Activated CD8-positive, alpha-beta T cell treated with anti-CD3 and anti-CD28 coated beads for 36 hours (primary cell): ENCODE data around the gene DDC. TPM values are rescaled to one million over a fixed set of nuclear protein-coding genes. Genes with fewer than 3 reads are reported as not detected.

Experiments used
- ATAC-seq: fragments of 200-7000 bp; cut with Tn5 transposase; one replicate; pipeline ENCODE4 v1.10.0; 2021; ENCODE audit warnings: mild to moderate bottlenecking, moderate library complexity
- CTCF ChIA-PET: fragments of 350-600 bp; sonication (Branson Sonifier 250); formaldehyde crosslinking; loops from one replicate; lab custom pipeline; 2021; ENCODE audit warnings: antibody characterized with exemption; lab: Charles Lee
- POLR2A ChIA-PET: fragments of 350-600 bp; sonication (Branson Sonifier 250); formaldehyde crosslinking; loops from one replicate; lab custom pipeline; 2021; ENCODE audit warnings: antibody characterized with exemption; lab: Charles Lee
- DNase-seq: peaks from one replicate; pipeline ENCODE4 v3.0.0-alpha.2; 2020
- H3K27ac Mint-ChIP-seq: one replicate; pipeline ENCODE4 v1.8.0; 2021; ENCODE audit warnings: mild to moderate bottlenecking, mixed read lengths
- H3K27me3 Mint-ChIP-seq: one replicate; pipeline ENCODE4 v1.8.0; 2021; ENCODE audit warnings: mixed read lengths
- H3K36me3 Mint-ChIP-seq: one replicate; pipeline ENCODE4 v1.8.0; 2021; ENCODE audit warnings: low read depth, mixed read lengths
- H3K4me1 Mint-ChIP-seq: one replicate; pipeline ENCODE4 v1.8.0; 2021; ENCODE audit warnings: low read depth, mixed read lengths
- H3K4me3 Mint-ChIP-seq: one replicate; pipeline ENCODE4 v1.8.0; 2021; ENCODE audit warnings: mild to moderate bottlenecking, moderate library complexity, mixed read lengths
- H3K9me3 Mint-ChIP-seq: one replicate; pipeline ENCODE4 v1.8.0; 2021; ENCODE audit warnings: mixed read lengths
- CTCF ChIP-seq: fragments of 200-600 bp; IDR thresholded peaks from one replicate; pipeline ENCODE4 v1.8.0; 2022; ENCODE audit warnings: antibody characterized with exemption, mild to moderate bottlenecking
- intact Hi-C: fragments of 100-400 bp; cut with micrococcal nuclease; formaldehyde crosslinking; loops from one replicate; pipeline ENCODE4 v1.10.0; 2022
- total RNA-seq, 2 experiments: library from RNA; stranded (reverse); gene quantifications; one replicate each; pipeline ENCODE4 v1.2.3, GENCODE V29; 2021

The DDC gene
- total RNA-seq, 2 experiments from 2014 or later = 0.36 to 1.2 TPM

- CTCF ChIA-PET = interaction anchor here (1.3 kb wide), 1 partner anchor 206 kb away, joined by 5 read pairs; no protein-coding TSS in a partner anchor
- POLR2A ChIA-PET = no interaction called here
- H3K27me3 Mint-ChIP-seq = no peaks in the 10 kb centered on the region
- ATAC-seq = no peak
- TF ChIP-seq CTCF = no peak
- no peak for DNase-seq
- peaks cover 3% of the 10 kb centered on the region for H3K4me1 Mint-ChIP-seq
- H3K27ac Mint-ChIP-seq = no peak overlapping the region
- H3K4me3 Mint-ChIP-seq = no peak overlapping the region
- intact Hi-C loops = no loop called here
- H3K9me3 Mint-ChIP-seq = no peaks in the 10 kb centered on the region
- H3K36me3 Mint-ChIP-seq = no peaks in the 10 kb centered on the region
Observed at GRCh38 chr7:50473531-50473930, 91.7 kb downstream of the DDC start.

GRCh38 chr7:50472427-50472826, 92.8 kb downstream of the DDC start:
- no peak overlapping the region for H3K4me3 Mint-ChIP-seq

GRCh38 chr7:50471970-50472369, 93.2 kb downstream of the DDC start:
- CTCF ChIA-PET = interaction anchor here (1.0 to 2.1 kb wide), 4 partner anchors 161 to 379 kb away, joined by 3 to 8 read pairs (median 5); no protein-coding TSS in a partner anchor
- no peak for ATAC-seq
- Mint-ChIP-seq H3K4me1 (peaks cover 15% of the 10 kb centered on the region), H3K9me3 (no peaks in the 10 kb centered on the region), H3K27ac (no peak overlapping the region), H3K27me3 (peaks cover 2% of the 10 kb centered on the region), H3K36me3 (no peaks in the 10 kb centered on the region), H3K4me3 (no peak overlapping the region)
- POLR2A ChIA-PET = no interaction called here
- no peak for TF ChIP-seq CTCF
- intact Hi-C loops = no loop called here
- no peak for DNase-seq

More at GRCh38 chr7:50472427-50472826, 92.8 kb downstream of the DDC start:
- no peak for ATAC-seq
- DNase-seq = no peak
- Mint-ChIP-seq H3K9me3 (no peaks in the 10 kb centered on the region), H3K27ac (no peak overlapping the region), H3K27me3 (peaks cover 2% of the 10 kb centered on the region), H3K36me3 (no peaks in the 10 kb centered on the region), H3K4me1 (peaks cover 11% of the 10 kb centered on the region)
- POLR2A ChIA-PET = no interaction called here
- CTCF ChIA-PET = interaction anchor here (1.3 to 2.1 kb wide), 3 partner anchors 161 to 207 kb away, joined by 4 to 8 read pairs (median 5); no protein-coding TSS in a partner anchor
- no peak for TF ChIP-seq CTCF
- intact Hi-C loops = no loop called here

- Mint-ChIP-seq H3K36me3 (no peaks in the 10 kb centered on the region), H3K4me1 (peaks cover 15% of the 10 kb centered on the region), H3K4me3 (no peak overlapping the region), H3K9me3 (no peaks in the 10 kb centered on the region), H3K27me3 (peaks cover 2% of the 10 kb centered on the region), H3K27ac (no peak overlapping the region)
- ChIA-PET POLR2A (no interaction called here), CTCF (interaction anchor here (1.3 to 5.0 kb wide), 4 partner anchors 163 to 691 kb away, joined by 3 to 48 read pairs (median 7); no protein-coding TSS in a partner anchor)
- intact Hi-C loops = no loop called here
- TF ChIP-seq CTCF = no peak
- no peak for ATAC-seq
- no peak for DNase-seq
Observed at GRCh38 chr7:50470250-50471163, 94.7 kb downstream of the DDC start.

- Mint-ChIP-seq H3K4me3 (no peak overlapping the region), H3K9me3 (no peaks in the 10 kb centered on the region), H3K27ac (no peak overlapping the region), H3K4me1 (peaks cover 12% of the 10 kb centered on the region), H3K36me3 (no peaks in the 10 kb centered on the region), H3K27me3 (peaks cover 2% of the 10 kb centered on the region)
- no peak for TF ChIP-seq CTCF
- intact Hi-C loops = loop anchor here (5.0 to 10.0 kb wide), 4 partner anchors 163 to 676 kb away; no protein-coding TSS in a partner anchor
- DNase-seq = no peak
- POLR2A ChIA-PET = no interaction called here
- CTCF ChIA-PET = interaction anchor here (1.0 to 5.0 kb wide), 18 partner anchors 14 to 692 kb away, joined by 3 to 52 read pairs (median 13); partner anchors contain the start of genes FIGNL1 and ZPBP
- ATAC-seq = no peak
Observed at GRCh38 chr7:50469181-50469580, 96.0 kb downstream of the DDC start.
